ENCODE measurements around the gene IFI35.

GRCh38 chr17:43044024-43044423 is 37.4 kb downstream of the IFI35 start:
- no peak for TF ChIP-seq POLR2A (IDR thresholded peaks at IDR 0.05)
- no peak for TF ChIP-seq CTCF (IDR thresholded peaks at IDR 0.05)
